ENCODE data around the gene ASZ1. TPM values are rescaled to one million over a fixed set of nuclear protein-coding genes. Genes with fewer than 3 reads are reported as not detected.

ASZ1 gene
- not detected for total RNA-seq
- not detected for polyA plus RNA-seq (ENCODE audit: insufficient read depth, low read depth, low replicate concordance)
- long read RNA-seq, donor 1, result 0 reads
- long read RNA-seq, donor 2, result 0 reads
- long read RNA-seq, donor 3, result 0 reads
- long read RNA-seq, donor 4, result 0 reads
- long read RNA-seq, donor 5, result 0 reads
- long read RNA-seq, donor 6, result 0 reads
- long read RNA-seq, donor 7, result 0 reads
- long read RNA-seq, donor 8, result 0 reads
- long read RNA-seq, donor 9, result 0 reads
- long read RNA-seq, donor 10, result 0 reads

- intact Hi-C loops (cut with DNase I), result no loop called here
- H3K27me3 ChIP-seq (ENCODE audit: control insufficient read depth, insufficient read depth, low read length), result no peaks in the 10 kb centered on the region
- FAIRE-seq (no peak), DNase-seq (no peak)
- no peaks in the 10 kb centered on the region for H3K4me1 ChIP-seq (ENCODE audit: control insufficient read depth in 2 of 3, insufficient read depth in 2 of 3, low read depth in 1 of 3, low read length in 3 of 3)
- no peak within 1 kb of the TSS for H3K4me3 ChIP-seq (ENCODE audit: low read length in 3 of 3)
- TF ChIP-seq CTCF (IDR thresholded peaks at IDR 0.05; ENCODE audit: borderline replicate concordance, extremely low read depth, insufficient read depth), result no peak
- no peaks in the 10 kb centered on the region for H3K9me3 ChIP-seq (ENCODE audit: control insufficient read depth in 2 of 3, insufficient read depth in 1 of 3, low read length in 3 of 3)
- H3K27ac ChIP-seq (ENCODE audit: low read depth in 2 of 2, low read length in 2 of 2), result no peak within 1 kb of the TSS
- no peaks in the 10 kb centered on the region for H3K36me3 ChIP-seq (ENCODE audit: control insufficient read depth in 2 of 3, insufficient read depth in 3 of 3, low read length in 3 of 3)
- no peak within 1 kb of the TSS for H3K9ac ChIP-seq (ENCODE audit: low read length in 3 of 3)
These were observed at the start of gene ASZ1 for GRCh38 chr7:117427258-117427701. TSS of gene ASZ1 (minus strand) at chr7:117427493. CDS start at chr7:117427460, 33 bp downstream.

GRCh38 chr7:117476557-117477215 is 49.4 kb upstream of the ASZ1 start:
- Histone ChIP-seq H3K36me3 (ENCODE audit: control insufficient read depth in 2 of 3, insufficient read depth in 3 of 3, low read length in 3 of 3) (no peaks in the 10 kb centered on the region), H3K9me3 (ENCODE audit: control insufficient read depth in 2 of 3, insufficient read depth in 1 of 3, low read length in 3 of 3) (no peaks in the 10 kb centered on the region), H3K4me3 (ENCODE audit: low read length in 3 of 3) (no peak overlapping the region), H3K27me3 (ENCODE audit: control insufficient read depth, insufficient read depth, low read length) (peaks cover 9% of the 10 kb centered on the region), H3K4me1 (ENCODE audit: control insufficient read depth in 2 of 3, insufficient read depth in 2 of 3, low read depth in 1 of 3, low read length in 3 of 3) (no peaks in the 10 kb centered on the region), H3K9ac (ENCODE audit: low read length in 3 of 3) (no peak overlapping the region), H3K27ac (ENCODE audit: low read depth in 2 of 2, low read length in 2 of 2) (no peak overlapping the region)
- FAIRE-seq (no peak), DNase-seq (no peak)
- intact Hi-C loops (cut with DNase I), result no loop called here
- TF ChIP-seq CTCF (IDR thresholded peaks at IDR 0.05; ENCODE audit: borderline replicate concordance, extremely low read depth, insufficient read depth), result no peak

- FAIRE-seq (no peak), DNase-seq (no peak)
- H3K9ac ChIP-seq (ENCODE audit: low read length in 3 of 3), result no peak overlapping the region
- no peak overlapping the region for H3K4me3 ChIP-seq (ENCODE audit: low read length in 3 of 3)
- intact Hi-C loops (cut with DNase I), result no loop called here
- H3K4me1 ChIP-seq (ENCODE audit: control insufficient read depth in 2 of 3, insufficient read depth in 2 of 3, low read depth in 1 of 3, low read length in 3 of 3), result no peaks in the 10 kb centered on the region
- no peak for TF ChIP-seq CTCF (IDR thresholded peaks at IDR 0.05; ENCODE audit: borderline replicate concordance, extremely low read depth, insufficient read depth)
- H3K27me3 ChIP-seq (ENCODE audit: control insufficient read depth, insufficient read depth, low read length), result no peaks in the 10 kb centered on the region
- no peaks in the 10 kb centered on the region for H3K9me3 ChIP-seq (ENCODE audit: control insufficient read depth in 2 of 3, insufficient read depth in 1 of 3, low read length in 3 of 3)
- no peaks in the 10 kb centered on the region for H3K36me3 ChIP-seq (ENCODE audit: control insufficient read depth in 2 of 3, insufficient read depth in 3 of 3, low read length in 3 of 3)
- H3K27ac ChIP-seq (ENCODE audit: low read depth in 2 of 2, low read length in 2 of 2), result no peak overlapping the region
These were observed 45.0 kb upstream of the ASZ1 start for GRCh38 chr7:117472335-117472734.

Measured in kidney (tissue), 22 donors.